GM20000 (cell line): ENCODE measurements around the gene ABHD12.
"Not testable (repeated sequence)": the region's sequence is repeated elsewhere in the genome, so short reads cannot be mapped to it uniquely, and the experiment has no call there.

ENCODE experiments used
- DNase-seq: peaks from one replicate; pipeline ENCODE4 v3.0.0; 2012; ENCODE audit warnings: low spot score
- CTCF ChIP-seq: IDR thresholded peaks from 2 replicates; pipeline ENCODE4 v1.5.1; 2012; ENCODE audit warnings: mild to moderate bottlenecking, control low read depth; ENCODE audit errors: extremely low read depth, missing control alignments

The ABHD12 gene

DNA sequence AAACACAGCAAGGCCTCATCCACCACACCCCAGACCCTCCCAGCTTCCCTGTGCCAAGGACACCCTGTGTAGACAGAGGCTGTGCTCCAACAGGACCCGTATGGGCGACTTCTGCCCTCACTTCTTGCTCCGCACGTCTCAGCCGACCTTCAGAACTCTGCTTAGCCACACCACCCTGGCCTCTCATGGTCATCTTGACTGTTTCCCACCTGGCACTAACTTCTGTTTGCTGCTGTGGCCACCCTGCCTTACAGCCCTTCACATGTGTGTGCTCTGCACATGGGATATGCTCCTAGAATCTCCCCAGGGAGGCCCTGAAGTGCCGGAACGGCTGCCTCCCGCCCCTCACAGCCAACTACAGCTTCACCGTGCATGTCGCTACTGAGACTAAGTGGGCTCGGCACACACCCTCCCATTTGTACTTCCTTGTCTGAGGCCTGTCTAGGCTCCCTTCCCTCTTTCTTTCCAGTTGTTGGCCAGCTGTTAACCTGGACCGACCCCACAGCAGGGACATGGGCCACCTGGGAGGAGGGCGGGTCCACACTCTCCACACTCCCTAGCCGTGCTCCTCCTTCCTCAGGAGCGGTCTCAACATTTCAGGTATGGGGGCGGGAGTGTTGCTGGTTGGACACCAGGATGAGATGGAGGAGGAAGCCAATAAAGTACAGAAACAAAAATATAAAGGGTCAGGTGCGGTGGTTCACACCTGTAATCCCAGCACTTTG, 73.1 kb downstream of the ABHD12 start:
- no peak for TF ChIP-seq CTCF
- no peak for DNase-seq

GRCh38 chr20:25316506-25317190, 74.0 kb downstream of the ABHD12 start:
- DNase-seq = no peak
- no peak for TF ChIP-seq CTCF

DNA sequence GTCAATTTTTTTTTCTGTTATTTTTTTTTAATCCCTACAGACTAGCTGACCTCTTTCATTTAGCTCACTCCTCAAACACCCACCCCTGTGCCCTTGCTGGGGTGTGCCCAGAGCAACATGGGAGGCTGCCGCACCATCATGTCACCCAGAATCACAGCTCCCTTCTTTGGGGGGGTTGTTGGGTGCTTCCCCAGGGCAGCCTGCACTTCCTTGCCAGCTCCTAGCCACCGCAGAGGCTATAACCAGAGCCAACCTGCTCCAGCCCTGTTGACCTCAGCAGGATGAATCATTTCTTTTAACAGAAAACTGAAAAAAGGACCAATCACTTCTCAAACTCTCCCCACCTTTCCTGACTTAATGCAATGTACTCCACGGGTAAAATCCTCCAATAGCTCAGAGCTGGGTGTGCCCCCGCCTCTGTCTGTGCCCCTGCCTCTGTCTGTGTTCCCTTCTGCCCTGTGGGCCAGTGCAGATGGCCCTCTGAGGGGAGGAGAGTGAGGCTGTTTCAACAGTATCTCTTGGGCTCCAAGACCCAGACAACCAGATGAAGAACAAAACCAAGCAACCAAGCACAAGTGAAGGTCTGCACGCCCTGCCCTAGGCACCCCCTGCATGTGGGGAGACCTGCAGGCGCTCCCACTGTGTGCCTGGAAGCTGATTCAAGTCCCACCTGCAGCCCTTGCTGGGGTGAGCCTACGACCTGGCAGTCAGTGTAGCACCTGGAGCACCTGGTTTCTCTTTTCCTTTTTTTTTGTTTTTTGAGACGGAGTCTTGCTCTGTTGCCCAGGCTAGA, 75.0 kb downstream of the ABHD12 start:
- no peak for DNase-seq
- TF ChIP-seq CTCF = no peak

DNA sequence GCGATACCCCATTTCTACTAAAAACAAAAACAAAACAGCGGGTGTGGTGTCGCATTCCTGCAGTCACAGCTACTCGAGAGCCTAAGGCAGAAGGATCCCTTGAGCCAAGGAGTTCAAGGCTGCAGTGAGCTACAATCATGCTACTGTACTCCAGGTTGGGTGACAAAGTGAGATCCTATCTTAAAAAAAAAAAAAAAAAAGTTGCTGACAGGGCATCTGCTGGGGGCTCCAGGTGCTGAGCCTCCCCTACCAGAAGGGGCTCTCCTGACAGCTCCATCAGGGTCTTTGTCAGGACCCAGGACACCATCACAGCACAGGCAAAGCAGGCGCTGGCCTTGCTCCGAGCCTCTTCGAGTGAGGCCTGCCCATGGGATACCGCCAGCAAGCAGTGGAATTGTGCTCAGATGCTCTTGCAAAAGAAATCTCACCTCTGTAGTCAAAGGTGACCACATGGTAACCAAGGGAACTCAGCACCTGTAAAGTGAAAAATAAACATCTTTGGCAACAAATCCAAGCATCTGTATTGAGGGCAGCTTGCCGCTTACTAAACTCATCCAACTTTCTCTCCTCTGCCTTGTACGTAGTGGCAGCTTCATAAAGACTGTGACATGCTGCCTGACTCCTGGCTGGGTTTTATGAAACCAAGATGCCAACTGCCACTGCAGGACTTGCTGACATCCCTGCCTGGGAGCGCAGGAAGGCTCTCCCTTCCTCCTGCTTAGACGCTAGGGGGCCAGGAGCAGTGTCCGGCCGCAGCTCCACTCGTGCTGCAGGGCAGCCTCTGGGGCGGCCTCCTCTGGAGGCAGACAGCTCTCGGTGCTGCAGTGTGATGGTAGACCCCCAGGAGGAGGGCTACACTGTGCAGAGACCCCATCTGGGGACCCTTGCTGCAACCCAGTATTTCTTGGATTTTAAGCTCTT, 75.9 kb downstream of the ABHD12 start:
- no peak for TF ChIP-seq CTCF
- no peak for DNase-seq

GRCh38 chr20:25313593-25313992, 77.0 kb downstream of the ABHD12 start:
- DNase-seq = no peak
- no peak for TF ChIP-seq CTCF

DNA sequence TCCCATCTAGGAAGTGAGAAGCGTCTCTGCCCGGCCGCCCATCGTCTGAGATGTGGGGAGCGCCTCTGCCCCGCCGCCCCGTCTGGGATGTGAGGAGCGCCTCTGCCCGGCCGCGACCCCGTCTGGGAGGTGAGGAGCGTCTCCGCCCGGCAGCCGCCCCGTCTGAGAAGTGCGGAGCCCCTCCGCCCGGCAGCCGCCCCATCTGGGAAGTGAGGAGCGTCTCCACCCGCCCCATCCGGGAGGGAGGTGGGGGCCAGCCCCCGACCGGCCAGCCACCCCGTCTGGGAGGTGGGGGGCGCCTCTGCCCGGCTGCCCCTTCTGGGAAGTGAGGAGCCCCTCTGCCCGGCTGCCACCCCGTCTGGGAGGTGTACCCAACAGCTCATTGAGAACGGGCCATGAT, 77.9 kb downstream of the ABHD12 start:
- not testable (repeated sequence) for DNase-seq

- TF ChIP-seq CTCF = no peak
- no peak for DNase-seq
These were observed 79.5 kb downstream of the ABHD12 start for GRCh38 chr20:25310921-25311728.
